Measurements from ENCODE around the gene FBXO17. TPM values are rescaled to one million over a fixed set of nuclear protein-coding genes. Genes with fewer than 3 reads are reported as not detected.
A peak's percentile ranks its signal among the peaks of the same experiment; 100 is the strongest.
"Not testable (repeated sequence)": the region's sequence is repeated elsewhere in the genome, so short reads cannot be mapped to it uniquely, and the experiment has no call there.

FBXO17 gene
- total RNA-seq, 1 donor from 2014 or later, result 2.3 TPM

DNA sequence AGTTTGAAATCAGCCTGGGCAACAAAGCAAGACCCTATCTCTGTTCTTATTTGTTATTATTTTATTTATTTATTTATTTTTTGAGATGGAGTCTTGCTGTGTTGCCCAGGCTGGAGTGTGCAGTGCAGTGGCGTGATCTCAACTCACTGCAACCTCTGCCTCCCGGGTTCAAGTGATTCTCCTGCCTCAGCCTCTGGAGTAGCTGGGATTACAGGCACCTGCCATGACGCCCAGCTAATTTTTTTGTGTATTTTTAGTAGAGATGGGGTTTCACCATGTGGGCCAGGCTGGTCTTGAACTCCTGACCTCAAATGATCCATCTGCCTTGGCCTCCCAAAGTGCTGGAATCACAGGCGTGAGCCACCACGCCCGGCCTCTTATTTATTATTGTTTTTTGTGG lies 12.2 kb upstream of the FBXO17 start:
- ATAC-seq; intact Hi-C loops (cut with DNase I); DNase-seq (ENCODE audit: missing footprints): not testable (repeated sequence)

DNA sequence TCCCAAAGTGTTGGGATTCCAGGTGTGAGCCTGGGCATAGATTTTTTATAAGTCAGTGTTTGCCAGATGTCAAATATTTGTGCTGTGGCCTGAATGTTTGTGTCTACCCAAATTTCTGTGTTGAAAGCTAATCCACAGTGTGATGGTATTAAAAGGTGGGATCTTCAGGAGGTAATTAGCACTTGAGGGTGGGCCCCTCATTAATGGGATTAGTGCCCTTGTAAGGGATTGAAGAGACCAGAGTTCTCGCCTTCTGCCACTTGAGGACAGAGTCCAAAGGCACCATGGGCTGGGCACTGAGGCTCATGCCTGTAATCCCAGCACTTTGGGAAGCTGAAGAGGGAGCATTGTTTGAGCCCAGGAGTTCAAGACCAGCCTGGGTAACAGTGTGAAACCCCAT lies 9.7 kb upstream of the FBXO17 start:
- DNase-seq (ENCODE audit: missing footprints) (no peak), ATAC-seq (no peak)
- intact Hi-C loops (cut with DNase I), result no loop called here

DNA sequence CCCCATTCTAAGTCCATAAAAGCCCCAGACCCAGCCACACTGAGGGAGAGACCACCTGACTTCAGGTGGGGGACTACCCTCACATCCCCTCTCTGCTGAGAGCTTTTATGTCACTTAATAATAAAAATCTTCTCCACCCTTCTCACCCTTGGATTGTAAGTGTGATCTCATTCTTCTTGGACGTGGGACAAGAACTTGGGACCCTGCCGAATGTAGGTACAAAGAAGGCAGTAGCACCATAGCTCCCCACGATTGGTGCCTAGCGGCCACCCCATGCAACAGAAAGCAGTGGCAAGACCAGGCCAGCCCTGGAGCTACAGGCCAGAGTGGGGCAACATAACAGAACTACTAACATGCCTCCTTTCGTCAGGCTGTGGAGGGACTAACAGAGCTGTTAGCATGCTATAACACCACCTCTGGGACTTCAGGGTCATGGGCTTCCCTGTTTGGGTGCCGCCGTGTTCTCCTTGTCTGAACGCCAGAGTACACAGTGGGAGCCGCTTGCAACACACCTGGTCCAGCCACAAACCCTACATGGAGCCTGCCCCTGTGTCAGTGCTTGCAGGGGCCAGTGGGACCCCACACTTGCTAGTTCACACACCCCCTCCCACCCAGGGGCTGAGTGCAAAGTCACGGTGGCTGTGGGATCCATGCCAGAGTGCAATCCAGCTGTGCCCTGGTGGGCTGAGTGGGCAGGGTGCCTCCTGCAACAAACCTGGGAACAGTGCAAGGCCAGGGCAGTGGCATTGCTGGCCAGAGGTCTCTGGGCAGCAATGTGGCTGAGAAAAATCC lies 5.2 kb upstream of the FBXO17 start:
- ATAC-seq, result no peak

DNA sequence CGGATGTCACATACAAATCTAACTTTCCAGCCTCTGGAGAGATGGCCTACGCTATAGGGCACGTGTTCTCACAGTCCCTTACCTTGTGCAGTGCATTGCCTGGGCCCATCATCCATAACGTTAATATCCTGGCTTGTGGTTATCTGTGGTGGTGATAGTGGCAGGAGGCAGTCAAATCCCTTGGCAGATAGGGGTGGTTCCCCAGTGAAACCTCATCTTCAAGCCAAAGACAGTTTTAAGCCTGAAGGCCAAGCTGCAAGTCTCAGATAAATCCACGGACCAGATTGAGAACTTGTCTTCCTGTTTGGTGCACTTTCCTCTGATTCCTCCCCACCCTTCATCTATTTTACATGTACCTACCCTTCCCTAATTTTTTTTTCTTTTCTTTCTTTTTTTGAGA lies 4.3 kb upstream of the FBXO17 start:
- ATAC-seq (no peak), DNase-seq (ENCODE audit: missing footprints) (no peak)
- intact Hi-C loops (cut with DNase I), result no loop called here

More for the DNA sequence above, 5.2 kb upstream of the FBXO17 start:
- intact Hi-C loops (cut with DNase I), result no loop called here
- DNase-seq (ENCODE audit: missing footprints), result no peak

DNA sequence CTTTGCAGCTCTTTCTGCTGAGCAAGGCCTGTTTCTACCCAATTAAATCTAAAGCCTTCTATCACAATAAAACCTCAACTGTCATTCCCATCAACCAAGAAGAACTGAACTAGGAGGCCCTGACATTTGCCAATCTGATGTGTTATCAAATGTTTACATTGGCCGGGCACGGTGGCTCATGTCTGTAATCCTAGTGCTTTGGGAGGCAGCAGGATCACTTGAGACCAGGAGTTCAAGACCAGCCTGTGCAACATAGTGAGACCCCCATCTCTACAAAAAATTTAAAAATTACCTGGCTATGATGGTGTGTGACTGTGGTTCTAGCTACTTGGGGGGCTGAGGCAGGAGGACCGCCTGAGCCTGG lies 2.8 kb upstream of the FBXO17 start:
- intact Hi-C loops (cut with DNase I), result no loop called here
- ATAC-seq (no peak), DNase-seq (ENCODE audit: missing footprints) (no peak)

DNA sequence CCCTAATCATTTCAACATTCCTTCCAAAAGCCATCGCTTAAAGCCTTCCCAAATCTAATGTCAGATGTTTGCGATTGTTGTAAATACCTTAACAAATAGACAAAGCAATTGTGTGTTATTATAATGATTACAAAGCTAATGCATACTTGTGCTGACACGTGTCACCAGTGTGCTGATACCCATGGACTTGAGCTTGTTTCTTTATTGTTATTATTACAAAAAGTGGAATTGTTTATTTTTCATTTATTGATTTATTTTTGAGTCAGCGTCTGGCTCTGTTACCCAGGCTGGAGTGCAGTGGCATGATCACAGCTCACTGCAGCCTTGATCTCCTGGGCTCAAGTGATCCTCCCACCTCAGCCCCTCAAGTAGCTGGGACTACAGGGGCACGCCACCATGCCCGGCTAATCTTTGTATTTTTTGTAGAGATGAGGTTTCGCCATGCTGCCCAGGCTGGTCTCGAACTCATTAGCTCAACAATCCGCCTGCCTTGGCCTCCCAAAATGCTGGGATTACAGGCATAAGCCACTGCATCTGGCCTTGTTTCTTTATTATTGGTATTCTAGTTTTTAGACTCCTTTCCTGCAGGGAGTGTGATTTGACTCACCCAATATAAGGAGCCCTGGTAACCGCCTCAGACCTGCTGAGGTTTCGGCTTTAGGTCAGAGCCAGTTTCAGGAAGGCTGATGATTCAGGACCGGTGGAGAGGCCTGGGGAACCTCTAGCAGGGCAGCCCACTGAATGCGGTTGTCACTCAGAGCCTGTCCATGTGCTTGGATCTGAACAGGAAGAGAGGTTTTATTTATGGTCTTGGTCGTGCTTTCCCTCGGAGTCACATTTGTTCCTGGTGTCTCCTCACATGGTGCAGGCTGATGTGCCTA lies 2.1 kb upstream of the FBXO17 start:
- no peak for ATAC-seq
- no peak for DNase-seq (ENCODE audit: missing footprints)
- intact Hi-C loops (cut with DNase I), result no loop called here

DNA sequence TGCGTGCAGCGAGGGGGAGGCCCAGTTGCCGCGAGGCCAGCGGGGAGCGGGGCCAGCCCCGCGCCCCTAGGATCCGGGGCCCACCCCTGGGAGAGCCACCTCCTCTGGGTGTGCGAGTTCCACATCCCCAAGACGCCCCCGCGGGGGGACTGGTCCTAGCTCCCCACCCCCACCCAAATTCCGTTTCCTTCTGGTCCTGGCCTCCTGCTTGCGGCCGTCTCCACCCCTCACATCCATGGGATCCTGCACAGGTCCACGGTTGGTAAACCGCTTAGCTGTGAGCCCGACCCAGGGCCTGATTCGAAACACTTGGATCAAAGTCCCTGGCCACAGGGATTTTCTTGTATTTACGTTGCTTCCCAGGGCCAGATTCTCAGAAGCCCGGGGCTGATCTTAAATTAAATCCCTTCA lies 324 bp upstream of the FBXO17 start:
- DNase-seq (ENCODE audit: missing footprints) (no peak), ATAC-seq (peak; percentile 53)
- intact Hi-C loops (cut with DNase I), result no loop called here

DNA sequence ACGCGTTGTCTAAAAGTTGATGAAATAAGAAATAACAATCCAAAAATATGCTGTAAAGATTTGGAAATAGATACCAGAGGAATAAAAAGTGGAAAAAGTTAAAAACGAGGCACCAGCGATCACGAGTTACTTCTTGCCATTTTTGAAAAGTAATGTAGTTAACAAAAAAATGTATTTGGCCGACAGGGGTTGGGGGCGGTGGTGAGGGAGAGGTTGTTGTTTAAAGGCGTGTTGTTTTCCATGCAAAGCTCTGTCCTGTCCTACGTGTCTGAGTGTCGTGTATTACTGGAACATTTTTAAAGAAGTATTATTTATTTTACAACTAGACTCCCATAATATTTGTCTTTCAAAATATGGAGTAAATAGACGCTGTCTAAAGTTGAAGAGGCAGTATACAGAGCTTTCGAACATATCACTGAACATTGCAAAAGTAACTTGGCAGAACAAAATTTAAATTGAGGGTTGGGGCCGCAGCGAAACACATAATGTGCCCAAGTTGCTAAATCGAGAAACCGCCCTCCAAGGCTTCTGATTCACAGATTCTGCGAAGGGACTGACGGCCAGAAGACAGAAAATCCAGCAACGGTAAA lies 823 bp downstream of the FBXO17 start:
- no peak for DNase-seq (ENCODE audit: missing footprints)
- intact Hi-C loops (cut with DNase I), result no loop called here
- ATAC-seq, result no peak

DNA sequence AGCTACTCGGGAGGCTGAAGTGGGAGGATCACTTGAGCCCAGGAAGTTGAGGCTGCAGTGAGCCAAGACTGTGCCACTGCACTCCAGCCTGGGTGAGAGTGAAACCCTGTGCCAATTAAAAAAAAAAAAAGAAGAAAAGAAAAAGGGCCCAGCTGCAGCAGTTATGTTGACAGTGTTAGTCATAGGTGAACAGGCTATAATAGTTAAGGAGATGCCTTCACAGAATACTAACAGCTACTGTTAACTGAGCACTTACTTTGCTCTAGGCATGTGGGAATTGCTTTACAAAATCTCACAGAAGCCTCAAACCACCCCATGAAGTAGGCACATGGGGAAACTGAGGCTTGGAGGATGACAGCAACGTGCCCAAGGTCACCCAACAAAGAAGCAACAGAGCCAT lies 3.9 kb downstream of the FBXO17 start:
- intact Hi-C loops (cut with DNase I), result no loop called here
- DNase-seq (ENCODE audit: missing footprints), result no peak
- ATAC-seq, result no peak

DNA sequence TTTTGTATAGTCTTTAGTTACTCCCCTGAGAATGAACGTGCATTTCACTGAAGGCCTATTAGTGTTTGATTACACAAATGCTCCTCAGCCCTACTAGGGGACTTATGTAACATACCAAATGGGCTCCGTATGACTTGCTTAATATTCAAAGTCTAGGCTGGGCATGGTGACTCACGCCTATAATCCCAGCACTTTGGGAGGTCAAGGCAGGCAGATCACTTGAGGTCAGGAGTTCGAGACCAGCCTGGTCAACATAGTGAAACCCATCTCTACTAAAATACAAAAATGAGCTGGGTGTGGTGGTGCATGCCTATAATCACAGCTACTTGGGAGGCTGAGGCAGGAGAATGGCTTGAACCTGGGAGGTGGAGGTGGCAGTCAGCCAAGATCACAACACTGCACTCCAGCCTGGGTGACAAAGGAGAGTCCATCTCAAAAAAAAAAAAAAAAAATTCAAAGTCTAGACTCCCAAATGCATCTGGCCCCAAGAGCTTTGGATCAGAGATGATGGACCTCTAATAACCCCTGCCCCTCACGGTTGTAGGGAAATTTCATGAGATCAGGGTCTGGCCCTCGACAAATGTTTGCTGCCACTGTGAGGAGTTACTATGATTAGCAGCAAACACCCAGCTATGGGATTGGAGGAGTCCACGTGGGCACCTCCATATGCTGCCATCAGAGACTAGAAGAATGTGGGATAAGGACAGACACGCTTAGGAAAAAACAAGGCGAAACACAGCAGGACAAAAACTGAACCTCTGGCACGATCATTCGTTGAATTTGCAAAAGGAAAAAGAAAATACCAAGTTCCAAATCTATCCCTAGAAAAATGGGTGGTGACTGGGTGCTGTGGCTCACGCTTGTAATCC lies 4.6 kb downstream of the FBXO17 start:
- intact Hi-C loops (cut with DNase I), result no loop called here
- no peak for DNase-seq (ENCODE audit: missing footprints)

DNA sequence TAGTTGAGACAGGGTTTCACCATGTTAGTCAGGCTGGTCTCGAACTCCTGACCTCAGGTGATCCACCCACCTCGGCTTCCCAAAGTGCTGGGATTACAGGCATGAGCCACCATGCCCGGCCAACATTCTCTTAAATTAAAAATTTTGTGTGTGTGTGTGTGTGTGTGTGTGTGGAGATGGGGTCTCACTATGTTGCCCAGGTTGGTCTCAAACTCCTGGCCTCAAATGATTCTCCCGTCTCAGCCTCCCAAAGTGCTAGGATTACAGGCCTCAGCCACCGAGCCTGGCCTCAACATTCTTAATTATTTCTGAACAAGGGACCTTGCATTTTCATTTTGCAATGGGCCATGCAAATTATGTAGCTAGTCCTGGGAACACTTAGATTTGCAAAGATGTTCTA lies 9.4 kb downstream of the FBXO17 start:
- intact Hi-C loops (cut with DNase I), result loop anchor here (10.0 kb wide), 1 partner anchor 359 kb away; the partner anchor contains the start of gene LRFN1
- not testable (repeated sequence) for ATAC-seq; DNase-seq (ENCODE audit: missing footprints)

More for the DNA sequence above, 4.6 kb downstream of the FBXO17 start:
- ATAC-seq, result no peak

DNA sequence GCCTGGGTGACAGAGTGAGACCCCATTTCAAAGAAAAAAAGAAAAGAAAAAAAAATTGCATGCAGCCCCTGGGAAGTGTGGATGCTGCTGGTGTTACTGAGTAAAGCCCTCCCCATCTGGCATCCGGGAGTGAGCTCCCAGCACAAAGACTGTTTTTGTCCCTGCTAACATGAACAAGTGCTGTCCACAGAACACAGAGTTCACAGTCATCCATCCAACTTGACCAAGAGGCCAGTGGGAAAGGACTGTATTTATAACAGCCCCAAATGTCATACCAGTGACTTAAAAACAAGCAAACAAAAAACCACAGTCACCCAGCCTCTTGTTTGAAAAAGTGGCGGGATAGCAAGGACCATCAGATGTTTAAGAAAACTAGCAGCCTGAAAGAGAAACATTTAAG lies 10.8 kb downstream of the FBXO17 start:
- DNase-seq (ENCODE audit: missing footprints), result no peak
- intact Hi-C loops (cut with DNase I), result loop anchor here (10.0 kb wide), 1 partner anchor 360 kb away; the partner anchor contains the start of gene LRFN1

DNA sequence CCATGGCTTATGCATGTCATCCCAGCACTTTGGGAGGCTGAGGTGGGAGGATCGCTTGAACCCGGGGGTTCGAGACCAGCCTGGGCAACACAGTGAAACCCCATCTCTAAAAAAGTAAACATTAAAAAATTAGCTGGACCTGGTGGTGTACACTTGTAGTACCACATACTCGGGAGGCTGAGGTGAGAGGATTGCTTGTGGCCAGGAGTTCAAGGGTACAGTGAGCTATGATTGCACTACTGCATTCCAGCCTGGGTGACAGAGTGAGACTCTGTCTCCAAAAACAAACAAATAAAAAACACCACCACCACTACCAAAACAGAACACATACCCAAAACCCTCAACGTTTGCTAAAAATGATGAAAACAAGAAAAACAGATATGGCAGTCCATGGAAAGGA lies 15.9 kb downstream of the FBXO17 start:
- DNase-seq (ENCODE audit: missing footprints) (no peak), ATAC-seq (no peak)
- intact Hi-C loops (cut with DNase I), result loop anchor here (10.0 kb wide), 1 partner anchor 365 kb away; the partner anchor contains the start of gene LRFN1

More for the DNA sequence above, 10.8 kb downstream of the FBXO17 start:
- ATAC-seq, result no peak

DNA sequence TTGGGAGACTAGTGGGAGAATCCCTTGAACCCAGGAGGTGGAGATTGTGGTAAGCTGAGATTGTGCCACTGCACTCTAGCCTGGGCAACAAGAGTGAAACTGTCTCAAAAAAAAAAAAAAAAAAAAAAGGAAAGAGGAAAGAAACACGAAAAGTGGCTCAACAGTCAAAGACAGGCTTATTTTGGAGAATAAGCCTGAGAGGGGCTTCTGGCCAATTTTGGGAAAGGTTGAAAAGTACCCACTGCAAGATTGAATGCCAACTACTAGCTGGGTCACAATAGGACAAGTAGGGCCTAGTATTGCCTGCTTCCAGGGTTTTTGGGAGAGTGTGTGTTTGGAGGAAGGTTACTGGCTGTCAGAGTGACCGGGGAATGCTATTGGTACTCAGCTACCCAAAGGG lies 17.2 kb downstream of the FBXO17 start:
- intact Hi-C loops (cut with DNase I), result no loop called here
- ATAC-seq, result no peak

DNA sequence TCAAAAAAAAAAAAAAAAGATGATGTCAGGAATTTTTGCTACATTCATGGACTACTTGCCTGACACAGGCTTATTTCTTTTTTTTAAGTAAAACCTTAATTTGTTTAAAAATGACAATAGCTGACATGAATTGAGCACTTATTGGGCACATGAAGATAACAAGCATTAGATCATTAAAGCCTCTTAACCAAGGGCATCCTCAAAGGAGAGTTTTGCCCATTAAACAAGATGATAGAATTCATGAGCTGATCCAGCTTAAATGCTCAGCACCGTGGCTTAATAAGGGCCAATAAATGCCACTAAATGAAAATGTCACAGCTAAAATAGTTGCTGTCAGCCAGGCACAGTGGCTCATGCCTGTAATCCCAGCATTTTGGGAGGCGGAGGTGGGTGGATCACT lies 19.3 kb downstream of the FBXO17 start:
- ATAC-seq (no peak), DNase-seq (ENCODE audit: missing footprints) (no peak)
- intact Hi-C loops (cut with DNase I), result no loop called here

More for the DNA sequence above, 17.2 kb downstream of the FBXO17 start:
- no peak for DNase-seq (ENCODE audit: missing footprints)

DNA sequence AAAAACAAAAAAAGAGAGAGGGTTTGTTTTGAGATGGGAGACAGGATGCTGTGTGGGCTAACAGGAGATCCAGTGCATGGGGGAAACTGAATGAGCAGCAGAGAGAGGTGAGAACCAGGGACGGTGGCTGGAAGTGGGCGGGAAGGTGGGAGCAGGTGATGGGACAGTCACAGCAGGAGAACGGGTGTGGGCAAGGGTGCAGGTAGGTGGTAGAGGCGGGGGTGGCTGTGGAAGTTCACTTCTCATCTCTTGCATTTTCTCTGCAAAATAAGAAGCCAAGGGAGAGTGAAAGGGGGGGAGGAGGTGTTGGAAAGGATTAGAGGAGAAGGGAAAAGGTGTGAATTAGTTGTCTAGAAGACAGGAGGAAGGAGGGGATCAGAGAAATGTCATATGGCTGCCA lies 21.9 kb downstream of the FBXO17 start:
- ATAC-seq (no peak), DNase-seq (ENCODE audit: missing footprints) (no peak)
- intact Hi-C loops (cut with DNase I), result no loop called here

DNA sequence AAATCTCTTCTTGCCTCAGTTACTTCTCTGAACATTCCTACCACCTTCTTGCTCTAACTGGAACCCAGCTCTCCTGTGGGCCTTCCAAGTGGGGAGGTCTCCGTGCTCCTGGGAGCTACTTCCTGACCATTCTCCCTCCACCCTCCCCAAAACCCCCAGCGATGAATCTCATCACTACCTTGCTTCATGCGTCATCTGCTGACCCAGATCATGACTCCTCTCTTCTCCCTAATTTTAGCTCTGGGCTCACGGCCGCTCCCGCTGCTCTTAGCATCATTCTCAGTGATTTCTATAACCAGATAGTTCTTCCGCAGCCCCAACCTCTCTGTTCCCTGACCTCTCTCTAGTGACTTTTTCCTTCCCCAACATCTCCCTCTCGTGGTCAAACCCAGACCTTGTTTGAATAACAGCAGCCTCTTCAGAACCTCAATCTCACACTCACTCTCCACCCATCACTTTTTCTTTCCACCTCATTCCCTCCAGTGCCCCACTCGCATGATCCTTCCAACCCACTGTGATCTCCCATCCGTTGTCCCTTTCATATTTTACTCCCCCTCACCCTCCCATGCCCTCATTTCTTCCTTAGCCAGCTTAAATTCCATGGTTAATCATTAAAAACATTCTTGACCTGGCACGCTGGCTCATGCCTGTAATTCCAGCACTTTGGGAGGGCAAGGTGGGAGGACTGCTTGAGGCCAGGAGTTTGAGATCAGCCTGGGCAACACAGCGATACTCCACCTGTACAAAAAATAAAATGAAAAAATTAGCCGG lies 23.0 kb downstream of the FBXO17 start:
- intact Hi-C loops (cut with DNase I), result no loop called here
- ATAC-seq (no peak), DNase-seq (ENCODE audit: missing footprints) (no peak)

DNA sequence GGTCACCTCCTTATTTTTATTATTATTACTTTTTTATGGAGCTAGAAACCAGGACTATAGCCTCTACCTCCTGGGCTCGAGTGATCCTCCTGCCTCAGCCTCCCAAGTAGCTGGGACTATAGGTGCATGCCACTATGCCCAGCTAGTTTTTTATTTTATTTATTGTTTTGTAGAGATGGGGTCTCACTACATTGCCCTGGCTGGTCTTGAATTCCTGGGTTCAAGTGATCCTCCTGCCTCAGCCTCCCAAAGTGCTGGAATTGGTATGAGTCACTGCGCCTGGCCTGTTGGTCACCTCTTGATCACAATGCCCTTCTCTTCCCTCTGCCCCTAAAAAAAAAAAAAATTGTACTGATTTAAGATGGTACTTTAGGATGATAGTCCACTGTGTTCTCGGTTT lies 24.4 kb downstream of the FBXO17 start:
- intact Hi-C loops (cut with DNase I), result no loop called here

More for the DNA sequence above, 24.4 kb downstream of the FBXO17 start:
- ATAC-seq, result no peak
- DNase-seq (ENCODE audit: missing footprints), result no peak

Measured in Right ventricle myocardium inferior (tissue), 1 donor.